Measurements from ENCODE around the gene POU3F2.

POU3F2 gene

DNA sequence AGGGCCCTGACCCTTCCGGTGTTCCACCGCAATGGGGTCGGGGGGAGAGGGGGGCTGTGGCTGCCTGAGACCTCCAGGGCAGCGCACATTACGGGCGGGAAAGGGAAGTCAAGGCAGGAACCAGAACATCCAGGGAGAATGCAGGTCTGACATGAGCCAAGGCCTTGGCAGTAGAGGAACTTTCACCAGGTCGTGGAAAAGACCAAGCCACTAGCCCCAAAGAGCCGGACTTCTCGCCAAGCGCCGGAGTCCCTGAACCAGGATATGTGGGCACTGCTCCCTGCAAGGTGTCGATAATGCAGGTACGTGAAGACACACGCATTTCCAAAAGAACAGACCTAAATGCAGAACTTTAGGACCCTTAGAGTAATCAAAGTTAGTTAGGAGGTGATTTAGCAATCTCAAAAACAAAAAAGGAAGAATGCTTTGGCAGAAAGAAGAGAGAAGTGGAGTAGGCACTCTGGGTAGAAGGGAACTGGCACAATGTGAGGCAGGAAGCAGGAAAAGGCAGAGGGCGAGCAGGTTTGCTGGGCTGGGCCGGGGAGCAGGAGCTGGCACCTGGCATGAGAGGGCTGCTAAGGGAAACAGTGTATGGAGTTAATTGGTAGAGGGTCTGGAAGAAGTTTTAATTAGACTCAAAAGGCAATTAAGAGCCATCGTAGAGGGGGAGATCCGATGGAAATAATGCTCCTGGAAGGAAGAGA lies 14.3 kb downstream of the POU3F2 start:
- Histone ChIP-seq H3K27me3 (ENCODE audit: control insufficient read depth, insufficient read depth, low read length) (peaks cover 62% of the 10 kb centered on the region), H3K4me3 (ENCODE audit: low read depth, low read length) (peak overlapping the region; percentile 64), H3K36me3 (ENCODE audit: control insufficient read depth, insufficient read depth, low read length) (no peaks in the 10 kb centered on the region), H3K9me3 (ENCODE audit: control insufficient read depth, insufficient read depth, low read length) (no peaks in the 10 kb centered on the region), H3K4me1 (ENCODE audit: control insufficient read depth, insufficient read depth, low read length) (peaks cover 6% of the 10 kb centered on the region), H3K9ac (ENCODE audit: low read depth, low read length) (no peak overlapping the region)

DNA sequence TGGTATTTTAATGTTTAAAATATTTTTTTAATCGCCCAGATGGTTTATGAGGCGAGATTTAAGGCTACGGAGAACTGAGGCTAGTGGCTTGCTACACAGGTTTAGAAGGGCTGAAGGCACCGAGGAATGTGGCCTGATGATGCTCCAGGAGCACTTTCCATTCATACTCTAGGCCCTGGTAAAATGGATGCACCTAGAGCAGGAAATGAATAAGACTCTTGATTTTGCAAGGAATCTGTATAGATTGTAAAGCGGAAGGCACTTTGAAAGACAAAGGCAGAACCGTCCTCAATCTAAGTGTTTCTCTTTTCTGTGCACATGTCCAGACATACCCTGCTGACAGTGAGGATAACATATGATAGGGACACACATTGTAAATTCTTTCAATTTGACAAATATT lies 30.1 kb downstream of the POU3F2 start:
- Histone ChIP-seq H3K27me3 (ENCODE audit: control insufficient read depth, insufficient read depth, low read length) (no peaks in the 10 kb centered on the region), H3K9me3 (ENCODE audit: control insufficient read depth, insufficient read depth, low read length) (no peaks in the 10 kb centered on the region), H3K36me3 (ENCODE audit: control insufficient read depth, insufficient read depth, low read length) (no peaks in the 10 kb centered on the region)

GRCh38 chr6:98871057-98871456 lies 36.7 kb downstream of the POU3F2 start:
- H3K4me3 ChIP-seq (ENCODE audit: low read depth, low read length), result no peak overlapping the region
- H3K36me3 ChIP-seq (ENCODE audit: control insufficient read depth, insufficient read depth, low read length), result no peaks in the 10 kb centered on the region
- no peaks in the 10 kb centered on the region for H3K9me3 ChIP-seq (ENCODE audit: control insufficient read depth, insufficient read depth, low read length)
- no peaks in the 10 kb centered on the region for H3K4me1 ChIP-seq (ENCODE audit: control insufficient read depth, insufficient read depth, low read length)
- no peaks in the 10 kb centered on the region for H3K27me3 ChIP-seq (ENCODE audit: control insufficient read depth, insufficient read depth, low read length)
- no peak overlapping the region for H3K9ac ChIP-seq (ENCODE audit: low read depth, low read length)

More for the DNA sequence above, 30.1 kb downstream of the POU3F2 start:
- H3K4me3 ChIP-seq (ENCODE audit: low read depth, low read length), result no peak overlapping the region
- no peak overlapping the region for H3K9ac ChIP-seq (ENCODE audit: low read depth, low read length)
- H3K4me1 ChIP-seq (ENCODE audit: control insufficient read depth, insufficient read depth, low read length), result no peaks in the 10 kb centered on the region

DNA sequence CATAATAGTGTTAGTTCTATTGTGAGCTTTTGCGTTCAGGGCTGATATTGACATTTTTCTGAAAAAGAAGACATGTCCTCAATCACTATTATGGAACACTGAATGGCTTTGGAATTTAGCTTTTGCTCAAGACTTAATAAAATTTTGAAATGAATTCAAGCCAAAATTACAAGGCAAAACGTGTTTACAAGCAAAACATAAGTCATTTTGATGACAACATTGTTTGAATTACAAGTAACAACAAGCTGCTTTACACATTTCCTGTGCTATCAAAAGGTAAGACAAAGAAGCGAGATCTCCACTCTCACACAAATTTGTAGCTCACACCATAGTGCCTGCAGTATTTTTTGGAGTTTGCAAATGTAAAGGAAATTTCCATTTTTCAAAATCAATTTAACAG lies 37.4 kb downstream of the POU3F2 start:
- Histone ChIP-seq H3K27me3 (ENCODE audit: control insufficient read depth, insufficient read depth, low read length) (no peaks in the 10 kb centered on the region), H3K9ac (ENCODE audit: low read depth, low read length) (no peak overlapping the region), H3K9me3 (ENCODE audit: control insufficient read depth, insufficient read depth, low read length) (no peaks in the 10 kb centered on the region), H3K4me3 (ENCODE audit: low read depth, low read length) (no peak overlapping the region), H3K4me1 (ENCODE audit: control insufficient read depth, insufficient read depth, low read length) (no peaks in the 10 kb centered on the region), H3K36me3 (ENCODE audit: control insufficient read depth, insufficient read depth, low read length) (no peaks in the 10 kb centered on the region)

DNA sequence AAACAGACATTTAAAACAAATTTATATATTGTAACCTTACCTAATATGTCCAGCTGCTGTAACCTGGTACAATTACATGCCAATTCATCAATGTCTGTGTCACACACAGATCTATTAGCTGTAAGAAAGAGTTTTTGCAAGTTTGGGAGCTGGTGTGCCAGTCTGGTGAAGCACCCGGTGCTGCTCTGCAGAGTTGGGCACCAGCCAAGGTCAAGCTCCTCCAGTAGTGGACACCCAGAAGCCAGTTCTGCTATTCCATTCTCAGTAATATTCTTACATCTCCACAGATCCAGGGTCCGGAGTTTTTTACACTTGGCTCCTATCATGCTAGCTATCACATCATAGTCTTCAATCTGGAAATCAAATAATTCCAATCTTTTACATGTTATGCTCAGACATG lies 41.0 kb downstream of the POU3F2 start:
- Histone ChIP-seq H3K36me3 (ENCODE audit: control insufficient read depth, insufficient read depth, low read length) (no peaks in the 10 kb centered on the region), H3K27me3 (ENCODE audit: control insufficient read depth, insufficient read depth, low read length) (no peaks in the 10 kb centered on the region), H3K4me1 (ENCODE audit: control insufficient read depth, insufficient read depth, low read length) (no peaks in the 10 kb centered on the region), H3K9ac (ENCODE audit: low read depth, low read length) (no peak overlapping the region), H3K9me3 (ENCODE audit: control insufficient read depth, insufficient read depth, low read length) (no peaks in the 10 kb centered on the region), H3K4me3 (ENCODE audit: low read depth, low read length) (no peak overlapping the region)

- no peaks in the 10 kb centered on the region for H3K9me3 ChIP-seq (ENCODE audit: control insufficient read depth, insufficient read depth, low read length)
- no peak overlapping the region for H3K9ac ChIP-seq (ENCODE audit: low read depth, low read length)
- no peaks in the 10 kb centered on the region for H3K4me1 ChIP-seq (ENCODE audit: control insufficient read depth, insufficient read depth, low read length)
- H3K36me3 ChIP-seq (ENCODE audit: control insufficient read depth, insufficient read depth, low read length), result no peaks in the 10 kb centered on the region
- H3K27me3 ChIP-seq (ENCODE audit: control insufficient read depth, insufficient read depth, low read length), result no peaks in the 10 kb centered on the region
- H3K4me3 ChIP-seq (ENCODE audit: low read depth, low read length), result no peak overlapping the region
These were observed 42.9 kb downstream of the POU3F2 start for GRCh38 chr6:98877250-98877649.

DNA sequence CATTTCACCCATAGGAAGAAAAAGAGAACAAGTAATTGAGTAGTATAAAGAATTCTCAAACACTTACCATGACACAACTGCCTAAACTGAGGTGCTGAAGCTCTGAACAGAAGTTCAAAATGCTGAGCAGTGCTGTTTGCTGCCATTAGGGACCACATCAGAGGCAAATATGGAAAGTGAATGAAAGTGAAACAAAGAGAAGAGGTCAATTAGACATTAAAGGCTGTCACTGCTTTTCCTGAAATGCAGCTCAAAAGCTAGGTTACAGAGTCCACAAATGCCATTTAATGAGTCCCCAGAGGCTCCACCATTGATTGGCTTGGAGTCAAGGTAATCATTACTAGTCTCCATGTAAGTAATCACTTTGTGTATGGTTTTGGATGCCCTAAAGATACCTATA lies 46.1 kb downstream of the POU3F2 start:
- Histone ChIP-seq H3K9ac (ENCODE audit: low read depth, low read length) (no peak overlapping the region), H3K36me3 (ENCODE audit: control insufficient read depth, insufficient read depth, low read length) (no peaks in the 10 kb centered on the region), H3K27me3 (ENCODE audit: control insufficient read depth, insufficient read depth, low read length) (no peaks in the 10 kb centered on the region), H3K4me1 (ENCODE audit: control insufficient read depth, insufficient read depth, low read length) (no peaks in the 10 kb centered on the region), H3K4me3 (ENCODE audit: low read depth, low read length) (no peak overlapping the region), H3K9me3 (ENCODE audit: control insufficient read depth, insufficient read depth, low read length) (no peaks in the 10 kb centered on the region)

GRCh38 chr6:98885330-98885729 lies 51.0 kb downstream of the POU3F2 start:
- no peaks in the 10 kb centered on the region for H3K36me3 ChIP-seq (ENCODE audit: control insufficient read depth, insufficient read depth, low read length)
- H3K9me3 ChIP-seq (ENCODE audit: control insufficient read depth, insufficient read depth, low read length), result no peaks in the 10 kb centered on the region
- H3K4me3 ChIP-seq (ENCODE audit: low read depth, low read length), result no peak overlapping the region
- no peaks in the 10 kb centered on the region for H3K27me3 ChIP-seq (ENCODE audit: control insufficient read depth, insufficient read depth, low read length)
- H3K9ac ChIP-seq (ENCODE audit: low read depth, low read length), result no peak overlapping the region
- H3K4me1 ChIP-seq (ENCODE audit: control insufficient read depth, insufficient read depth, low read length), result no peaks in the 10 kb centered on the region

DNA sequence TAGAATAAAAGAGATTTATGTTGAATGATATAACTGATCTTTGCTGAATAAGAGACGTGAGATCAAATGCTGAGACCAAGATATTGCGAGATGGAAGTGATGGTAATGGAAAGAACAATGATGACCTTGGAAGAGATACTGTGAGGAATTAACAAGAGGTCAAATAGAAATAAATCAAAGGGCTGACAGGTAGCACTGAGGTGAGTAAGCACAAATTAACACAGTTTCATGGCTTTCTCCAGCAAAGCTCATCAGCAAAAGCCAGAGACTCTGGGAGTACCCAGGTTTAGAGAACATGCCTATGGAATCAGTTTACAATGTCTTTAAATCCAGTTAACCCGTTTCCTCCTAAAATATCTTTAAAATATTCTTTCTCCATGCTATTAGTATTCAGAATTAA lies 53.3 kb downstream of the POU3F2 start:
- Histone ChIP-seq H3K4me1 (ENCODE audit: control insufficient read depth, insufficient read depth, low read length) (no peaks in the 10 kb centered on the region), H3K27me3 (ENCODE audit: control insufficient read depth, insufficient read depth, low read length) (no peaks in the 10 kb centered on the region), H3K4me3 (ENCODE audit: low read depth, low read length) (no peak overlapping the region), H3K9ac (ENCODE audit: low read depth, low read length) (no peak overlapping the region), H3K36me3 (ENCODE audit: control insufficient read depth, insufficient read depth, low read length) (no peaks in the 10 kb centered on the region), H3K9me3 (ENCODE audit: control insufficient read depth, insufficient read depth, low read length) (no peaks in the 10 kb centered on the region)
